GM12874 (cell line): Measurements from ENCODE around the gene FGF6.

Experiments used
- TF ChIP-seq, protein P1 (sequence below): IDR thresholded peaks from 2 replicates; pipeline ENCODE4 v1.5.1; 2011; ENCODE audit warnings: low read depth, mild to moderate bottlenecking, control low read depth, low read length, moderate library complexity; ENCODE audit not compliant: insufficient read depth

The FGF6 gene

GRCh38 chr12:4446335-4446734 lies 720 bp upstream of the FGF6 start:
- TF ChIP-seq, protein P1, sequence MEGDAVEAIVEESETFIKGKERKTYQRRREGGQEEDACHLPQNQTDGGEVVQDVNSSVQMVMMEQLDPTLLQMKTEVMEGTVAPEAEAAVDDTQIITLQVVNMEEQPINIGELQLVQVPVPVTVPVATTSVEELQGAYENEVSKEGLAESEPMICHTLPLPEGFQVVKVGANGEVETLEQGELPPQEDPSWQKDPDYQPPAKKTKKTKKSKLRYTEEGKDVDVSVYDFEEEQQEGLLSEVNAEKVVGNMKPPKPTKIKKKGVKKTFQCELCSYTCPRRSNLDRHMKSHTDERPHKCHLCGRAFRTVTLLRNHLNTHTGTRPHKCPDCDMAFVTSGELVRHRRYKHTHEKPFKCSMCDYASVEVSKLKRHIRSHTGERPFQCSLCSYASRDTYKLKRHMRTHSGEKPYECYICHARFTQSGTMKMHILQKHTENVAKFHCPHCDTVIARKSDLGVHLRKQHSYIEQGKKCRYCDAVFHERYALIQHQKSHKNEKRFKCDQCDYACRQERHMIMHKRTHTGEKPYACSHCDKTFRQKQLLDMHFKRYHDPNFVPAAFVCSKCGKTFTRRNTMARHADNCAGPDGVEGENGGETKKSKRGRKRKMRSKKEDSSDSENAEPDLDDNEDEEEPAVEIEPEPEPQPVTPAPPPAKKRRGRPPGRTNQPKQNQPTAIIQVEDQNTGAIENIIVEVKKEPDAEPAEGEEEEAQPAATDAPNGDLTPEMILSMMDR: no peak

GRCh38 chr12:4444031-4444430 lies 1.6 kb downstream of the FGF6 start:
- TF ChIP-seq, protein P1: no peak

DNA sequence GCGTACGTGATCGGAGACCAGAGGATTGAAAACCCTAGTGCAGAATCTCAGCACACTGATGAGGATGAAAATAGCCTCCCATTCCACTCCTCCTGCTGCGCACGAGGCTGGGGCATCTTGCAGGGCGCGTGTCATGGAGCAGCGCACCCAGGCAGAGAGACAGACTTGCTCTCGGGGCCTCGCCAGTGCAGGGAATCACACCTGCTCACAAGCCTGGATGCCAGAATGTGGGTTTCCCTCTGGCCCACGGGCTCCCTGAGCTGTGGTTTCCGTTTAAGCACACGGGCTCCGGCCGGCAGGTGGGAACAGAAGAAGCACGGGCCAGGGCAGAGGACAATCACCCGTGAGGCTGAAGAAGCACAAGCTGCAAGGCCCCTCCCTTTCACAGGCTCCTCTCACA lies 2.0 kb downstream of the FGF6 start:
- TF ChIP-seq, protein P1: no peak

GRCh38 chr12:4441355-4442335 lies 4.0 kb downstream of the FGF6 start:
- TF ChIP-seq, protein P1: no peak

DNA sequence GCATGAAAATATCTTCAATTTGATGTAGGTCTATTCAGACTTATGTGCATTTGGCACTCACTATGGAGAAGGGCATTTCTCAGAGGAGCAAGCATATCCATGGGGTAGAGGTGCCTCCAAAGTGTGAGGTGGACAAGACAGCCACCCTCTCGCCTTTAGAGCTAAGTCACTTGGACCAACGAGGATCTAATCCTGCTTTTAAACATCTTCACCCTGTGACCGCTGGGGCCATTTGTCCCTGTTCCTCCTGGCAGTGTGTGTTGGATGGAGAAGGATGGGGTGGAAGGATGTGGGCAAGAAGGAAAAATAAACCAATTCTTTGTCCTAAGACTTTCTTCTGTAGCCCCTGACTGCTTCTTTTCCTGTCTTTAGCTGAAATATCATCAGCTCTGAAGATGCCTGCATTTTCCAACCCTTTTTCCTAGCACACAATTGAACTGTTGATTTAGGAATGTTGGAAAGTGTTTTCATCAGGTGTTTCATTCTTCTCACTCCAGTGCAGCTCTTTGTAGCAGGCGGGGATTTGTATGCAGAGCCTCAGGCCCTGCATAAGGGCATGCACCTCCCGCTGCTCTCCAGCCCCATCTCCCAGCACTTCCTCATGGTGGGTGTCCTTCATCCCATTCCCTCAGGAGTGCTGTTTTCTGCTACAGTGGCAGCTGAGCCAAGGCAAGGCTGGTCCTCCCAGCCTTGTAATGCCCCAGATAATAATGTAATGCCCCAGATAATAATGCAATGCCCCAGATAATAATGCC lies 5.3 kb downstream of the FGF6 start:
- TF ChIP-seq, protein P1: no peak

DNA sequence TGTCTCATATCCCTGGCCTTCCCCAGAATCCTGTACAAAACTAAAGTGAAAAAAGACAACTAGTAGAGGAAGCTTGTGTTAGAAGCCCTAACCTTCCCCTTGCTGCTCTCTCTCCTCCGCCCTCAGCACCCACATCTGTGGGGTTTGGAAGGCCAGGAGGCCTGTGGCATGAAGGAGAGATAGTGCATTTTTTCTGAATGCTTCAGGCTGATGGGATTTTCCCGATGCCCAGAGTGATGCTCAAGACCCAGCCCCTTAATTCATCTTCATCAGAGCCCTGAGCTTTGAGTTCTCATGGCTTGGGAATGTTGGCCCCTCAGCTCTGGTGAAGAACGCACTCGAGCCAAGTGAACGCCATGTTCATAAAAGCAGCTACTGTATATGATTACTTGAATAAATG lies 5.9 kb downstream of the FGF6 start:
- TF ChIP-seq, protein P1: no peak

DNA sequence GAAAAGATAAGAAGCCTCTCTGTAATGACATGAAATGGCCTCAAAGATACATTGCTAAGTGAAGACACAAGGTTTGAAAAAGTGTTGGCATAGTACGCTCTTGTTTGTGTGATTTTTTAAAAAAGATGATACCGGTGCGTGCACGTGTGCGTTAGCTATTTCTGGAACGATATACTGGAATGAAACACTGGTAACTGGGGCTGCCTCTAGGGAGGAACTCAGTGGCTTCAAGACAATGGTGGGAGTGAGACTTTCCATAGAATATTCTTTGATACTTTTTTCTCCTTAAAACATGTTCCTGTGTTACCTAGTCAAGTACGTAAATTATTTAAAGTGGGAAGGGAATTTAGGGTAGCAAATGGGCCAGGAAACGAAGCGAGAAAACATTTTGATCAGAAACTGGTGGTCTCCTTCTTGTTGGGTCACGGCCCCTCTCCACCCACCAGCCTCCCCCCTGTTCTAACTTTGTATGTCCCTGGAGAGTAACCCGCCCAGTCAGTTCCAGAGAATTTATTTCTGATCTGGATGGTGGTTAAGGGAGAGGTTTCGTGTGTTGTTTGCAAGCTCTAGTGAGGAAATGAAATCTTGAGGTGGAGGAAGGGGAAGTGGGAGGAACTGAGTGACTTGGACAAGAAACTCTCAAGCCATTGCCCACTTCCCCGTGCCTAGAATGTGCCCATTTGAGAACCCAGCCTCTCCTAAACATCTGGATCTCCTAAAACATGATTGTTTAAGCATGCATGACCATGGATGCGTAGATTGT lies 6.6 kb downstream of the FGF6 start:
- TF ChIP-seq, protein P1: no peak
